Fibroblast of upper back skin (primary cell): Measurements from ENCODE around the gene COMP.
A peak's percentile ranks its signal among the peaks of the same experiment; 100 is the strongest.
"Not testable (repeated sequence)": the region's sequence is repeated elsewhere in the genome, so short reads cannot be mapped to it uniquely, and the experiment has no call there.

Experiments used
- DNase-seq: peaks from one replicate; pipeline ENCODE4 v3.0.0-alpha.2; 2013

COMP gene

GRCh38 chr19:18745012-18745735, 45.9 kb downstream of the COMP start:
- no peak for DNase-seq

- no peak for DNase-seq
These were observed 47.2 kb downstream of the COMP start for GRCh38 chr19:18743784-18744418.

DNA sequence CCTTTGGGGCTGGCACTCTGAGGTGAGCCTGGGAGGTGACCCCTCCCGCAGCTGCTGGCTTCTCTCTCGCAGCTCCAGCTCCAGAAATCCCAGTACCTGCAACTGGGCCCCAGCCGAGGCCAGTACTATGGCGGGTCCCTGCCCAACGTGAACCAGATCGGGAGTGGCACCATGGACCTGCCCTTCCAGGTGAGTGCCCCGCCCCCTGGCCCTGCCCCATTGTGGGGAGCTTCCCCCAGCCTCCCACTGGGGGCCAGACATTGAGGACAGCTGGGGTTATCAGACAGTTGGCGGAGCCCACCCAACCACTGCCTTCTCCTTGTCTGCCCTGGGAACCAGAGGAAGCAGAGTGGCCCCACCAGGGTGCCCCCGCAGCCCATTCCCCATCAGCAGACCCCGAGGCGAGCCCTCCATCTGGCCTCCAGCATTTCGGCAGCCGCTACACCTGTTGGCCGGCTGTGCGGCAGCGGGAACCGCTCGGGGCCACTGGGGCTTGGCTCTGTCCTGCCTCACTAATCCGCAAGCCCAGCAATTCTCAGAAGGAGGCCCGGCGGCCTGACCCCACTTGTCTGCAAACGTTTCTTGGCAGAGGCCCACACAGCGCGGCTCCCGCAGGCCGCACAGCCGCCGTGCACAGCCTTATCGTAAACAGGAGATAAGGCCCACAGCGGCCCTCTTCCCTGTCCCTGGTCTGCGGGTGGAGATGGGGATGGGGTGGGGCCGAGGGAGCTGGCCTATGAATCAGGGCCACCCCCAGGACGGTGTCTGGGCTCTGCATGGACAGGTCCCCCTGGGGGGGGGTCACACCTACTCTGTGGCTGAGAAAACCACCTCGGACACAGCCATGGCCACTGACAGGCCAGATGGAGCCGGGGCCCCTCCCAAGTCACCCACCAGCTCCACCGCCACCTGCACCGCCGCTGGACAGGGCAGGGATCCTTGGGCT, 48.0 kb downstream of the COMP start:
- no peak for DNase-seq

GRCh38 chr19:18742324-18742723, 48.8 kb downstream of the COMP start:
- DNase-seq: no peak

GRCh38 chr19:18741124-18742121, 49.7 kb downstream of the COMP start:
- no peak for DNase-seq

DNA sequence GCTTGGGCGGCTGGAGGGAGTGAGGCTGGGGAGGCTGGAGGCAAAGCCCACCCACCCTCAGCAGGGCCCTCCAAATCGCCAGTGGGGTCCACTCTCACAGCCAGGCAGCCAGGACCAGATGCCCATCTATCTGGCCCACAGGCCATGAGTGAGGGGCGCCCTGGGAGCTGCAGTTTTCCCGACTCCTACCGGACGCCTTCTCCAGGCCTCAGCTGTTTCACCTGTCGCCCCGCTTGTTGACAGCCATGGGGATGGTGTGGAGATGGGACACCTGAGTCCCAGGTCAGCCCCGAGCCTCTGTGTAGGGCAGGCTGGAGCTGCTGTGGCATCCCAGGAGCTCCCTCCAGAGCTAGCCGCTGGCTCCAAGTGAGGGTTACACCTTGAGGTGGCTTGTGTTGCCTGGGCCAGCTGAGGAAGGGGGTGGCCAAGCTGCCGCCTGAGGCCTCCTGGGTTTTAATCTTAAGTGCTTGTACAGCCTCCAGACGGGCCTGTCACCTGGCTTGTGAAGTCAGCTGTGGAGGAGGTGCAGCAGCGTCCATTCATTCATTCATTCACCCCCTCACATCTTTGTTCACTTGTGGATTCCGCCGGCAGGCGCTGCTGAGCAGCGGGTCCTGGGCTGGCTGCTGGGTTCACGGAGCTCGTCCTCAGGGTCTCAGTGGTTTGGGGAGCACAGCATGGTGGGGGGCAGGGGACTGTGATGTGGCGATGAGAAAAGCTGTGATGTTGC, 52.0 kb downstream of the COMP start:
- no peak for DNase-seq

- DNase-seq: no peak
These were observed 53.2 kb downstream of the COMP start for GRCh38 chr19:18737954-18738351.

DNA sequence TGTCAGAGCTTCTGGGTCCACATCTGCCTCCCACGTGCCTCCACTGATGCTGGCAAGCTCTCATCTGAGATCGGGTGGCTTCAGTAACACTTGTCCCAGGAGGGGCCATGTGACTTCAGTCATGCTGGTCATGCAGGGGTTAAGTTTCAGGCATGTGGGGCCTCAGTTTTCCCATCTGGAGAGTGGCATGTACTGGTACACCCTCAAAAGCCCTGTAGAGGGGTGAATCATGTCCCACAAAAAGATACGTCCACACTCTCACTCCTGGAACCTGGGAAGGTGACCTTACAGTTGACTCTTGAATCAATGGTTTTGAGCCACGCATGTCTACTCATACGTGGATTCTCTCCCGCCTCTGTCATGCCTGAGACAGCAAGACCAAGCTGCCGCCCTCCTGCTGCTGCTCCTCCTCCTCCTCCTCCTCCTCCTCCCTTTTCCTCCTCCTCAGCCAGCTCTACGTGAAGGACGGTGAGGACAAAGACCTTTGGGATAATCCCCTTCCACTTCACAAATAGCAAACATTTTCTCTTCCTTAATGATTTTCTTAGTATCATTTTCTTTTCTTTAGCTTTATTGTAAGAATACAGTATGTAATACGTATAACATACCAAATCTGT, 53.7 kb downstream of the COMP start:
- DNase-seq: peak; percentile 4

DNA sequence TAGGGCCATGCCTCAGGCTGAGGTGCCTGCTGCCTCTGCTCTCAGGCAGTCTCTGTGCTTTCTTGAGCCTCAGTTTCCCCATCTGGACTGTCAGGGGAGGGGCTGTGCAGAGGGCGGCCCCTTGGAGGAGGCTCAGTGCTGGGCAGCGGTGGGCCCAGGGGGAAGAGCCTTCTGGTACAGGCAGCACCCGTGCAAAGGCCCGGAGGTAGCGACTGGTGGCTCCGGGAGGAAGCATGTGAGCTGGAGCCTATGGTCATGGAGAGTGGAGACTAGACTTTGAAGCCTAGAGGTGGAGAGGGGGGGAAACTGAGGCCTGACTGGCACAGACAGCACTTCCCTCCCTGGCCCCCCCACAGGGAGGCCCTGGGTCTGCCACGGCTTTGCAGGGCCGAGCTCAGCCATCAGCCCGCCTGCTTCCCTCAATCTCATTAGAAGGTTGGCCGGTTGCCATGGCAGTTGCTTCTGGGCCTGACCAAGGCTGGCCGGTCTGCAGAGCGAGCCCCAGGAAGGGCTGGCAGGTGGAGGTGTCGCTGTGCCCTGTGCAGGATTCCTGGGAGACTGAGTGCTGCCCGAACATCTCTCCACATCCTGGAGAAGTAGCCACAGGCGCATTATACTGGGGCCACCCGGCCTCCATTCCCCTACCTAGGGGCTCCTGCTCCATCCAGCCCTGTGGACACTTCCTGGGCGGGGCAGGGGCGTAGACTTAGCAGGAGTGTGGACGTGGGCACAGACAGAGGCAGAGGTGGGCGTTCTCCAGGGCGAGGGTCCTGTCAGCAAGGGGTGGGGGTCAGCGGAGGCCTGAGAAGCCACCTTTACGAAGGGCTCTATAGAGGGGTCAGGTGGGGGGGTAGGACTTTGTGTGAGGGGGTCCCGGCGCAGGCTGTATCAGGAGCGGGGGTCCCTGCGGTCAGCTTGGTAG, 54.4 kb downstream of the COMP start:
- no peak for DNase-seq

DNA sequence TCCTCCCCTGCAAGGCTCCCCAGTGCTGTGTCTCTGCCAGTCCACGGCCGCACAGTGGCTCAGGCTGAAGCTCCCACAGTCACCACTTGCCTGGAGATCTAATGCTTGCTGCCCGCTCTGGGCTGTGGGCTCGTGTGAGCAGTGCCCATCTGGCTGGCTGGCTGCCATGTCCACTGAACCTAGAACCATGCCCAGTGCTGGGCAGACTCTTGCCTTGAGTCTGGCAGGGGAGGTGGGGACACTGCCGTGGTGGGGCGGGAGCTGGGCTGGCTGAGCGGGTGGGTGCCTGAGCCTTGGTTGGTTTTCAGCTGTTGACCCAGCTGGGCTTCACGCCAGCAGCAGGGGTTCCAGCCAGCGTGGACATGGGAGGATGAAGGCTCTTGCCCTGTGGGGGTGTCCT, 55.4 kb downstream of the COMP start:
- DNase-seq: no peak

DNA sequence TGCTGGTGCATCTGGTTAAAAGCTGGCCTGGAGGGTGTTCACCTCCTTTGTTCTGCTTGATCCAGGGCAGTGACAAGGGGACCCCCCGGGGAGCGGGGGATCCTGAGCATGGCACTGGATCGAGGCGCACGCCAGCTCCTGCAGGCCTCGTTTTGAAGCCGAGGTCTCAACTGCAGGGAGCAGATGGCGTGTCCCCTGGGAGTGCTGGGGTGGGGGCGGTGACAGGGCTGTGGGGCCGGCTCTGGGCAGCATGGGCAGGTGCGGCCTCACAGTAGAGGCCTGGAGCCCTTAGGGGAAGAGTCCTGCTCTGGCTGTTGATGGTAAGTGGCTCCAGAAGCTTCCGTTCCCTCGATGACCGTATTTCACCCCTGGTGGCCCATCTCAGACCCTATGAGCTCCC, 55.8 kb downstream of the COMP start:
- DNase-seq: no peak

DNA sequence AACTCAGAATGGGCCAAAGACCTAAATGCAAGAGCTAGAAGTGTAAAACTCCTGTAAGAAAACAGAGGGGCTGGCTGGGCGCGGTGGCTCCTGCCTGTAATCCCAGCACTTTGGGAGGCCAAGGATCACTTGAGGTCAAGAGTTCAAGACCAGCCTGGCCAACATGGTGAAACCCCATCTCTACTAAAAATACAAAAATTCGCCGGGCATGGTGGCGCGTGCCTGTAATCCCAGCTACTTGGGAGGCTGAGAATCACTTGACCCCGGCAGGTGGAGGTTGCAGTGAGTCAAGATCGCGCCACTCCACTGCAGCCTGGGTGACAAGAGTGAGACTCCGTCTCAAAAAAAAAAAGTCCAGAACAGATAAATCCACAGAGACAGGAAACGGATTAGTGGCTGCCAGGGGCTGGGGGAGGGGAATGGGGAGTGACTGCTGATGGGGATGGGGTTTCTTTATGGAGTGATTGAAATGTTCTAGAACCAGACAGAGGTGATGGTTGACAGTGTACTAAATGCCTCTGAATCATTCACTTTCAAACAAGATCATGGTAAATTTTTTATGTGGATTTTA, 57.3 kb downstream of the COMP start:
- not testable (repeated sequence) for DNase-seq

DNA sequence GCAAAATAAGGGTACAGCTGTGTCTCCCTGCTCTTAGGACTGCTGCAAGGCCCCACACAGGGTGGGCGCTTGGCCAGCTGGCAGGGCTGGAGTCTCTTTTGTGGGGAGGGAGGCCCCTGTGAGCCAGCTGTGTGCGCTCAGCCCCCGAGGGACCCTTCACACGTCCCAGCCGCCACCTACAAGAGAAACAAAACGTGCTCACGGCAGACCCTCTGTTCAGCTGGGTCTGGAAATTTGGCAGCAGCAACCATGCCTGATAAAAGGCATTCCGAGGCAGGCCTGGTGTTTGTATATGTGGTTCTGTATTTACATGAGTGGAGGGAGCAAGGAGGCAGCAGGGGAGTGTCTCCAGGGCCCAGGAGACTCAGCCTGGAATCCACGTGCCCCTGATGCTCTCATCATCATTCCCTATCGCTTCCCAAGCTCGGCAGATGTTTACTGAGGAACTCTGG, 57.9 kb downstream of the COMP start:
- peak; percentile 42 for DNase-seq
